CD14-positive monocyte (primary cell): ENCODE data around the gene PPIG. TPM values are rescaled to one million over a fixed set of nuclear protein-coding genes. Genes with fewer than 3 reads are reported as not detected.

Experiments
- DNase-seq, 3 donors: peaks; one replicate each; pipeline ENCODE4 v3.0.0-alpha.2; 2011 to 2022
- H2AFZ ChIP-seq: 2 replicates; pipeline ENCODE4 v1.6.0; 2012; ENCODE audit warnings: mild to moderate bottlenecking, low read depth, low read length, inconsistent platforms; ENCODE audit not compliant: insufficient read depth, poor library complexity, severe bottlenecking
- H3K27ac ChIP-seq, 2 donors: 1 replicate in 1 of 2; 2 replicates in 1 of 2; pipeline ENCODE4 v1.5.1; 2012 to 2013; ENCODE audit warnings: low read length in 2 of 2, control low read depth in 1 of 2, inconsistent platforms in 1 of 2, low read depth in 1 of 2, mild to moderate bottlenecking in 1 of 2
- H3K27me3 ChIP-seq, 2 donors: one replicate each; pipeline versions ENCODE4 v1.6.0 to v1.6.1; 2011 to 2013; ENCODE audit warnings: low read length in 2 of 2; ENCODE audit not compliant: control insufficient read depth in 2 of 2, insufficient read depth in 2 of 2
- H3K36me3 ChIP-seq, 2 donors: replicated peaks in 1 of 2; 1 replicate in 1 of 2; 2 replicates in 1 of 2; pipeline versions ENCODE4 v1.5.1 to v1.6.1; 2012 to 2013; ENCODE audit warnings: low read length in 2 of 2, control low read depth in 1 of 2, inconsistent platforms in 1 of 2, mild to moderate bottlenecking in 1 of 2; ENCODE audit not compliant: insufficient read depth in 2 of 2, control insufficient read depth in 1 of 2
- H3K4me1 ChIP-seq, 2 donors: 1 replicate in 1 of 2; 2 replicates in 1 of 2; pipeline versions ENCODE4 v1.5.1 to v1.6.1; 2012 to 2013; ENCODE audit warnings: low read length in 2 of 2, control low read depth in 1 of 2, inconsistent platforms in 1 of 2, mild to moderate bottlenecking in 1 of 2, moderate library complexity in 1 of 2; ENCODE audit not compliant: insufficient read depth in 2 of 2, control insufficient read depth in 1 of 2
- H3K4me2 ChIP-seq: replicated peaks from 2 replicates; pipeline ENCODE3; 2012; ENCODE audit warnings: low read length, moderate library complexity, mild to moderate bottlenecking; ENCODE audit not compliant: poor library complexity, severe bottlenecking; ENCODE audit errors: extremely low read depth
- H3K4me3 ChIP-seq, 3 experiments: fragments of 200-600 bp in 1 of 3; sonication (generic) in 1 of 3; replicated peaks in 1 of 3; 1 replicate in 2 of 3; 2 replicates in 1 of 3; pipeline ENCODE4 v1.5.1; 2011 to 2013; ENCODE audit warnings: low read length in 3 of 3, mild to moderate bottlenecking in 3 of 3, control low read depth in 2 of 3, low read depth in 2 of 3, inconsistent platforms in 1 of 3, moderate library complexity in 1 of 3
- H3K79me2 ChIP-seq: 2 replicates; pipeline ENCODE4 v1.6.0; 2012; ENCODE audit warnings: mild to moderate bottlenecking, control low read depth, inconsistent platforms, low read length, moderate library complexity; ENCODE audit not compliant: insufficient read depth
- H3K9ac ChIP-seq: 2 replicates; pipeline ENCODE4 v1.6.0; 2017; ENCODE audit warnings: low read length, mild to moderate bottlenecking; ENCODE audit not compliant: insufficient read depth, poor library complexity, severe bottlenecking
- H3K9me3 ChIP-seq, 2 donors: replicated peaks in 1 of 2; 1 replicate in 1 of 2; 2 replicates in 1 of 2; pipeline versions ENCODE4 v1.5.1 to v1.6.1; 2012 to 2013; ENCODE audit warnings: low read length in 2 of 2, control low read depth in 1 of 2; ENCODE audit not compliant: control insufficient read depth in 1 of 2, insufficient read depth in 1 of 2
- H4K20me1 ChIP-seq: 2 replicates; pipeline ENCODE4 v1.6.0; 2012; ENCODE audit warnings: mild to moderate bottlenecking, low read length, control low read depth, moderate library complexity; ENCODE audit not compliant: insufficient read depth
- H3K27ac Mint-ChIP-seq, 7 donors: one replicate each; pipeline ENCODE4 v1.8.0; 2020; ENCODE audit warnings: mild to moderate bottlenecking in 7 of 7, mixed read lengths in 7 of 7, moderate library complexity in 6 of 7, inconsistent platforms in 2 of 7
- H3K27me3 Mint-ChIP-seq, 3 donors: one replicate each; pipeline ENCODE4 v1.8.0; 2021 to 2022; ENCODE audit warnings: low read depth in 3 of 3, mild to moderate bottlenecking in 3 of 3, mixed read lengths in 3 of 3, moderate library complexity in 3 of 3, inconsistent platforms in 1 of 3
- H3K36me3 Mint-ChIP-seq, 2 donors: one replicate each; pipeline ENCODE4 v1.8.0; 2020; ENCODE audit warnings: mixed read lengths in 2 of 2, inconsistent platforms in 1 of 2, mild to moderate bottlenecking in 1 of 2
- H3K4me1 Mint-ChIP-seq: one replicate; pipeline ENCODE4 v1.8.0; 2020; ENCODE audit warnings: mild to moderate bottlenecking, mixed read lengths
- H3K4me3 Mint-ChIP-seq, 2 donors: one replicate each; pipeline ENCODE4 v1.8.0; 2020; ENCODE audit warnings: mild to moderate bottlenecking in 2 of 2, mixed read lengths in 2 of 2, moderate library complexity in 1 of 2
- H3K9me3 Mint-ChIP-seq, 7 donors: one replicate each; pipeline ENCODE4 v1.8.0; 2020 to 2022; ENCODE audit warnings: mixed read lengths in 7 of 7, mild to moderate bottlenecking in 6 of 7, moderate library complexity in 6 of 7, inconsistent platforms in 2 of 7
- CTCF ChIP-seq: fragments of 200-600 bp; IDR thresholded peaks from one replicate; pipeline ENCODE4 v1.8.0; 2022; ENCODE audit warnings: antibody characterized with exemption, mild to moderate bottlenecking
- WGBS: methylation state at CpG from one replicate; pipeline ENCODE4 v1.1.5; 2013; ENCODE audit warnings: missing lambda C conversion rate; ENCODE audit not compliant: insufficient coverage; 5-methylcytosine and 5-hydroxymethylcytosine counted together
- intact Hi-C, 2 donors: fragments of 100-400 bp; cut with micrococcal nuclease; formaldehyde crosslinking; loops; one replicate each; pipeline versions ENCODE4 v1.15.0 to v1.15.1; 2023
- polyA plus RNA-seq, 3 donors: library from polyadenylated mRNA; depleted of rRNA in 1 of 3; unstranded in 2 of 3; stranded (reverse) in 1 of 3; fragments of 300-500 nt in 2 of 3; fragments of >200 nt in 1 of 3; fragmentation: Illumina TruSeq in 2 of 3; gene quantifications; 1 replicate in 2 of 3; 2 replicates in 1 of 3; pipeline ENCODE4 v1.2.3, GENCODE V29; 2012 to 2021

Gene PPIG
- polyA plus RNA-seq, 3 donors, result 21.0 to 34.4 (median 21.3) TPM

- DNase-seq, result no peak
- intact Hi-C loops, result no loop called here
- WGBS, result no CpG with 5 or more reads among the region's 2 CpGs
- Mint-ChIP-seq H3K36me3 (peaks cover 50 to 72% of the 10 kb centered on the region in 2 donors), H3K4me1 (no peaks in the 10 kb centered on the region), H3K27ac (no peak overlapping the region), H3K9me3 (no peaks in the 10 kb centered on the region), H3K4me3 (no peak overlapping the region), H3K27me3 (no peaks in the 10 kb centered on the region)
- no peaks in the 10 kb centered on the region for H3K4me1 ChIP-seq
- TF ChIP-seq CTCF, result no peak
- no peaks in the 10 kb centered on the region for H3K9me3 ChIP-seq
- H3K79me2 ChIP-seq, result no peaks in the 10 kb centered on the region
- H4K20me1 ChIP-seq, result no peaks in the 10 kb centered on the region
- H3K4me2 ChIP-seq, result no peak overlapping the region
- H3K27ac ChIP-seq, result no peak overlapping the region
- no peaks in the 10 kb centered on the region for H3K27me3 ChIP-seq
- no peak overlapping the region for H3K9ac ChIP-seq
- H2AFZ ChIP-seq, result no peak overlapping the region
- H3K36me3 ChIP-seq, result peaks cover 46 to 87% of the 10 kb centered on the region in 2 donors
- H3K4me3 ChIP-seq, result no peak overlapping the region
Observed at GRCh38 chr2:169540146-169540545, 44.0 kb upstream of the PPIG start.

GRCh38 chr2:169542433-169542832 is 41.7 kb upstream of the PPIG start:
- Histone ChIP-seq H3K4me3 (no peak overlapping the region), H2AFZ (no peak overlapping the region), H4K20me1 (no peaks in the 10 kb centered on the region), H3K9me3 (no peaks in the 10 kb centered on the region), H3K36me3 (peaks cover 55 to 88% of the 10 kb centered on the region in 2 donors), H3K79me2 (no peaks in the 10 kb centered on the region), H3K4me2 (no peak overlapping the region), H3K9ac (no peak overlapping the region), H3K27me3 (no peaks in the 10 kb centered on the region), H3K4me1 (no peaks in the 10 kb centered on the region), H3K27ac (no peak overlapping the region)
- H3K4me1 Mint-ChIP-seq, result no peaks in the 10 kb centered on the region
- WGBS, result no CpG with 5 or more reads among the region's 3 CpGs
- TF ChIP-seq CTCF, result no peak
- intact Hi-C loops, result no loop called here
- no peak overlapping the region for H3K4me3 Mint-ChIP-seq
- peaks cover 0 to 2% (median 0%) of the 10 kb centered on the region in 3 donors for H3K27me3 Mint-ChIP-seq
- H3K36me3 Mint-ChIP-seq, result peaks cover 60 to 78% of the 10 kb centered on the region in 2 donors
- no peak for DNase-seq
- no peaks in the 10 kb centered on the region for H3K9me3 Mint-ChIP-seq
- no peak overlapping the region for H3K27ac Mint-ChIP-seq
